ENCODE results near the gene SEL1L3.

- TF ChIP-seq POLR2A (IDR thresholded peaks at IDR 0.05) (no peak), CTCF (IDR thresholded peaks at IDR 0.05) (no peak)
These were observed 10.9 kb upstream of the SEL1L3 start for GRCh38 chr4:25873632-25874129.
